SK-N-SH treated with all-trans-retinoic acid at 6 μM for 48 hours (cell line): Measurements from ENCODE around the gene TSPAN15.

Experiments
- ARNTL ChIP-seq: fragments of 450-650 bp; formaldehyde crosslinking; IDR thresholded peaks from 2 replicates; pipeline ENCODE4 v1.5.0; 2020; ENCODE audit warnings: low read depth, mild to moderate bottlenecking, moderate library complexity, borderline replicate concordance
- CSDC2 ChIP-seq: fragments of 250-450 bp; sonication (Bioruptor Pico); IDR thresholded peaks from 2 replicates; pipeline ENCODE4 v1.5.0; 2020; ENCODE audit warnings: mild to moderate bottlenecking, moderate library complexity
- OSR1 ChIP-seq: fragments of 250-450 bp; sonication (Bioruptor Pico); IDR thresholded peaks from 2 replicates; pipeline ENCODE4 v1.8.0; 2022; ENCODE audit warnings: moderate library complexity, mild to moderate bottlenecking, inconsistent platforms
- PPARA ChIP-seq: fragments of 250-450 bp; sonication (Bioruptor Pico); IDR thresholded peaks from 2 replicates; pipeline ENCODE4 v1.5.0; 2020; ENCODE audit warnings: mild to moderate bottlenecking, borderline replicate concordance
- RARB ChIP-seq: fragments of 250-450 bp; sonication (Bioruptor Pico); IDR thresholded peaks from 2 replicates; pipeline ENCODE4 v1.8.0; 2021; ENCODE audit warnings: mild to moderate bottlenecking, moderate library complexity
- SNAI2 ChIP-seq: fragments of 250-450 bp; sonication (Bioruptor Pico); IDR thresholded peaks from 2 replicates; pipeline ENCODE4 v1.5.0; 2020; ENCODE audit warnings: mild to moderate bottlenecking, moderate library complexity
- TCF4 ChIP-seq: fragments of 250-450 bp; sonication (Bioruptor Pico); IDR thresholded peaks from 2 replicates; pipeline ENCODE4 v1.8.0; 2021; ENCODE audit warnings: mild to moderate bottlenecking, moderate library complexity, borderline replicate concordance
- TOX ChIP-seq: fragments of 250-450 bp; sonication (Bioruptor Pico); IDR thresholded peaks from 2 replicates; pipeline ENCODE4 v1.8.0; 2021; ENCODE audit warnings: mild to moderate bottlenecking, moderate library complexity, borderline replicate concordance
- ZC3H10 ChIP-seq: fragments of 250-450 bp; sonication (Bioruptor Pico); IDR thresholded peaks from 2 replicates; pipeline ENCODE4 v1.5.1; 2021; ENCODE audit warnings: mild to moderate bottlenecking, moderate library complexity
- ZFP3 ChIP-seq: fragments of 250-450 bp; sonication (Bioruptor Pico); IDR thresholded peaks from 2 replicates; pipeline ENCODE4 v1.5.0; 2020; ENCODE audit warnings: mild to moderate bottlenecking, moderate library complexity
- ZFP30 ChIP-seq: fragments of 450-650 bp; formaldehyde crosslinking; IDR thresholded peaks from 2 replicates; pipeline ENCODE4 v1.5.0; 2022; ENCODE audit warnings: mild to moderate bottlenecking, moderate library complexity
- TF ChIP-seq, protein P1 (sequence below): fragments of 250-450 bp; sonication (Bioruptor Pico); IDR thresholded peaks from 2 replicates; pipeline ENCODE4 v1.5.0; 2020; ENCODE audit warnings: mild to moderate bottlenecking, moderate library complexity
- TF ChIP-seq, protein P2 (sequence below): fragments of 250-450 bp; sonication (Bioruptor Pico); IDR thresholded peaks from 2 replicates; pipeline ENCODE4 v1.8.0; 2020; ENCODE audit warnings: mild to moderate bottlenecking, moderate library complexity, borderline replicate concordance
- TF ChIP-seq, protein P3 (sequence below): fragments of 250-450 bp; sonication (Bioruptor Pico); IDR thresholded peaks from 2 replicates; pipeline ENCODE4 v1.8.0; 2021; ENCODE audit warnings: low read depth, mild to moderate bottlenecking, moderate library complexity, borderline replicate concordance

DNA sequence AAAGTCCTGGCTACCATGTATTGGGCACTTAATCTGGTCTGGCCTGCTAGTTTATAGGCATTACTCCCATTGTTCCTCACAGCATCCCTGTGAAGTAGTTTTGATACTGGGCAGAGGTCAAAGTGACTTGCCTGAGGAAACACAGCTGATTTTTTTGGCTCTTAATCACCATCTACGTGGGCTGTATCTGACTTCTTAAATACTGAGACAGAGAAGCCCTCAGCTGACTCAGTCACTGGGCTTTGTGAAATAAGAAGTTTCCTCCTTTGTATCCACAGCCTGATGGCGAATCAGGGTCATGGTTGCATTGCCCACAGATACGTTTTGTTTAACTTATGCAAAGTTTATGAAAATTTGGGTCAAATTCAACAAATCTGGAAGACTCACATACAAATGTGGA lies 47.7 kb upstream of the TSPAN15 start:
- TF ChIP-seq TOX (CRISPR knock-in tag) (no peak), PPARA (CRISPR knock-in tag) (no peak), RARB (CRISPR knock-in tag) (no peak), TCF4 (CRISPR knock-in tag) (no peak), ZFP30 (CRISPR knock-in tag) (no peak), SNAI2 (CRISPR knock-in tag) (no peak), OSR1 (CRISPR knock-in tag) (no peak), ARNTL (no peak), ZC3H10 (CRISPR knock-in tag) (no peak), ZFP3 (no peak), CSDC2 (CRISPR knock-in tag) (no peak)
- TF ChIP-seq, protein P1, sequence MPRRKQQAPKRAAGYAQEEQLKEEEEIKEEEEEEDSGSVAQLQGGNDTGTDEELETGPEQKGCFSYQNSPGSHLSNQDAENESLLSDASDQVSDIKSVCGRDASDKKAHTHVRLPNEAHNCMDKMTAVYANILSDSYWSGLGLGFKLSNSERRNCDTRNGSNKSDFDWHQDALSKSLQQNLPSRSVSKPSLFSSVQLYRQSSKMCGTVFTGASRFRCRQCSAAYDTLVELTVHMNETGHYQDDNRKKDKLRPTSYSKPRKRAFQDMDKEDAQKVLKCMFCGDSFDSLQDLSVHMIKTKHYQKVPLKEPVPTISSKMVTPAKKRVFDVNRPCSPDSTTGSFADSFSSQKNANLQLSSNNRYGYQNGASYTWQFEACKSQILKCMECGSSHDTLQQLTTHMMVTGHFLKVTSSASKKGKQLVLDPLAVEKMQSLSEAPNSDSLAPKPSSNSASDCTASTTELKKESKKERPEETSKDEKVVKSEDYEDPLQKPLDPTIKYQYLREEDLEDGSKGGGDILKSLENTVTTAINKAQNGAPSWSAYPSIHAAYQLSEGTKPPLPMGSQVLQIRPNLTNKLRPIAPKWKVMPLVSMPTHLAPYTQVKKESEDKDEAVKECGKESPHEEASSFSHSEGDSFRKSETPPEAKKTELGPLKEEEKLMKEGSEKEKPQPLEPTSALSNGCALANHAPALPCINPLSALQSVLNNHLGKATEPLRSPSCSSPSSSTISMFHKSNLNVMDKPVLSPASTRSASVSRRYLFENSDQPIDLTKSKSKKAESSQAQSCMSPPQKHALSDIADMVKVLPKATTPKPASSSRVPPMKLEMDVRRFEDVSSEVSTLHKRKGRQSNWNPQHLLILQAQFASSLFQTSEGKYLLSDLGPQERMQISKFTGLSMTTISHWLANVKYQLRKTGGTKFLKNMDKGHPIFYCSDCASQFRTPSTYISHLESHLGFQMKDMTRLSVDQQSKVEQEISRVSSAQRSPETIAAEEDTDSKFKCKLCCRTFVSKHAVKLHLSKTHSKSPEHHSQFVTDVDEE (CRISPR knock-in tag) = no peak
- TF ChIP-seq, protein P2, sequence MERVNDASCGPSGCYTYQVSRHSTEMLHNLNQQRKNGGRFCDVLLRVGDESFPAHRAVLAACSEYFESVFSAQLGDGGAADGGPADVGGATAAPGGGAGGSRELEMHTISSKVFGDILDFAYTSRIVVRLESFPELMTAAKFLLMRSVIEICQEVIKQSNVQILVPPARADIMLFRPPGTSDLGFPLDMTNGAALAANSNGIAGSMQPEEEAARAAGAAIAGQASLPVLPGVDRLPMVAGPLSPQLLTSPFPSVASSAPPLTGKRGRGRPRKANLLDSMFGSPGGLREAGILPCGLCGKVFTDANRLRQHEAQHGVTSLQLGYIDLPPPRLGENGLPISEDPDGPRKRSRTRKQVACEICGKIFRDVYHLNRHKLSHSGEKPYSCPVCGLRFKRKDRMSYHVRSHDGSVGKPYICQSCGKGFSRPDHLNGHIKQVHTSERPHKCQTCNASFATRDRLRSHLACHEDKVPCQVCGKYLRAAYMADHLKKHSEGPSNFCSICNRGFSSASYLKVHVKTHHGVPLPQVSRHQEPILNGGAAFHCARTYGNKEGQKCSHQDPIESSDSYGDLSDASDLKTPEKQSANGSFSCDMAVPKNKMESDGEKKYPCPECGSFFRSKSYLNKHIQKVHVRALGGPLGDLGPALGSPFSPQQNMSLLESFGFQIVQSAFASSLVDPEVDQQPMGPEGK = no peak
- TF ChIP-seq, protein P3, sequence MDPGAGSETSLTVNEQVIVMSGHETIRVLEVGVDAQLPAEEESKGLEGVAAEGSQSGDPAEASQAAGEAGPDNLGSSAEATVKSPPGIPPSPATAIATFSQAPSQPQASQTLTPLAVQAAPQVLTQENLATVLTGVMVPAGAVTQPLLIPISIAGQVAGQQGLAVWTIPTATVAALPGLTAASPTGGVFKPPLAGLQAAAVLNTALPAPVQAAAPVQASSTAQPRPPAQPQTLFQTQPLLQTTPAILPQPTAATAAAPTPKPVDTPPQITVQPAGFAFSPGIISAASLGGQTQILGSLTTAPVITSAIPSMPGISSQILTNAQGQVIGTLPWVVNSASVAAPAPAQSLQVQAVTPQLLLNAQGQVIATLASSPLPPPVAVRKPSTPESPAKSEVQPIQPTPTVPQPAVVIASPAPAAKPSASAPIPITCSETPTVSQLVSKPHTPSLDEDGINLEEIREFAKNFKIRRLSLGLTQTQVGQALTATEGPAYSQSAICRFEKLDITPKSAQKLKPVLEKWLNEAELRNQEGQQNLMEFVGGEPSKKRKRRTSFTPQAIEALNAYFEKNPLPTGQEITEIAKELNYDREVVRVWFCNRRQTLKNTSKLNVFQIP (CRISPR knock-in tag) = no peak
